ENCODE measurements around the gene SMPD4. TPM values are rescaled to one million over a fixed set of nuclear protein-coding genes. Genes with fewer than 3 reads are reported as not detected.
"Not testable (repeated sequence)": the region's sequence is repeated elsewhere in the genome, so short reads cannot be mapped to it uniquely, and the experiment has no call there.

Gene SMPD4
- total RNA-seq, 4 donors from 2014 or later: 27.7 to 50.0 (median 37.0) TPM

DNA sequence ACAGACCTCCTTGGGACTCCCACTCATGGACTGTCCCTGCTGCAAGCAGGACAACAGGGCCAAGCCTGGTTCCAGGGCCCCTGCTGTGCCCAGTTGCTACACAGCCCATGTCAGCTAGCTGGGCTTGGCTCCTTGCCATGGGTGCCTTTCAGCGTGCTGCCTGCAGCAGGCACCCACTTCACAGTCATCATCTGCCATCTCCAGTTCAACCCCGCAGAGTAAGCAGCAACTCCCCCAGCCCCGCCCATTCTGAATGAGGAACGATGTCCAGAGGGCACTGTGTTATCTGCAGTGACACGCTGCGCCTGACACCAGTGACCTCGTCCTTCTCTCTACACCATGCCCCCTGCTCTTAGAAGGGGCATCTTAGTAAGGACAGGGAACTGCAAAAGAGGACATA, 21.1 kb upstream of the SMPD4 start:
- ATAC-seq, H3K4me1 ChIP-seq, H3K9me3 ChIP-seq, H3K27me3 ChIP-seq, H3K36me3 ChIP-seq, H3K4me3 ChIP-seq, H3K27ac ChIP-seq: not testable (repeated sequence)
- no CpG with 5 or more reads among the region's 7 CpGs for WGBS, 2 donors (ENCODE audit: low coverage in 1 of 2)

GRCh38 chr2:130198343-130198742, 16.9 kb upstream of the SMPD4 start, which contains the start of gene TUBA3E:
Gene TUBA3E, minus strand, starts transcription at chr2:130198439. Its CDS starts 79 bp downstream, at chr2:130198360.
- ATAC-seq: no peak
- H3K4me1 ChIP-seq: no peaks in the 10 kb centered on the region
- TF ChIP-seq, protein P1, sequence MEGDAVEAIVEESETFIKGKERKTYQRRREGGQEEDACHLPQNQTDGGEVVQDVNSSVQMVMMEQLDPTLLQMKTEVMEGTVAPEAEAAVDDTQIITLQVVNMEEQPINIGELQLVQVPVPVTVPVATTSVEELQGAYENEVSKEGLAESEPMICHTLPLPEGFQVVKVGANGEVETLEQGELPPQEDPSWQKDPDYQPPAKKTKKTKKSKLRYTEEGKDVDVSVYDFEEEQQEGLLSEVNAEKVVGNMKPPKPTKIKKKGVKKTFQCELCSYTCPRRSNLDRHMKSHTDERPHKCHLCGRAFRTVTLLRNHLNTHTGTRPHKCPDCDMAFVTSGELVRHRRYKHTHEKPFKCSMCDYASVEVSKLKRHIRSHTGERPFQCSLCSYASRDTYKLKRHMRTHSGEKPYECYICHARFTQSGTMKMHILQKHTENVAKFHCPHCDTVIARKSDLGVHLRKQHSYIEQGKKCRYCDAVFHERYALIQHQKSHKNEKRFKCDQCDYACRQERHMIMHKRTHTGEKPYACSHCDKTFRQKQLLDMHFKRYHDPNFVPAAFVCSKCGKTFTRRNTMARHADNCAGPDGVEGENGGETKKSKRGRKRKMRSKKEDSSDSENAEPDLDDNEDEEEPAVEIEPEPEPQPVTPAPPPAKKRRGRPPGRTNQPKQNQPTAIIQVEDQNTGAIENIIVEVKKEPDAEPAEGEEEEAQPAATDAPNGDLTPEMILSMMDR (IDR thresholded peaks at IDR 0.05): no peak
- H3K27me3 ChIP-seq: no peaks in the 10 kb centered on the region
- H3K27ac ChIP-seq: no peak within 1 kb of the TSS
- no CpG with 5 or more reads among the region's 26 CpGs for WGBS, 2 donors (ENCODE audit: low coverage in 1 of 2)
- H3K36me3 ChIP-seq: no peaks in the 10 kb centered on the region
- no peak within 1 kb of the TSS for H3K4me3 ChIP-seq
- no peaks in the 10 kb centered on the region for H3K9me3 ChIP-seq

DNA sequence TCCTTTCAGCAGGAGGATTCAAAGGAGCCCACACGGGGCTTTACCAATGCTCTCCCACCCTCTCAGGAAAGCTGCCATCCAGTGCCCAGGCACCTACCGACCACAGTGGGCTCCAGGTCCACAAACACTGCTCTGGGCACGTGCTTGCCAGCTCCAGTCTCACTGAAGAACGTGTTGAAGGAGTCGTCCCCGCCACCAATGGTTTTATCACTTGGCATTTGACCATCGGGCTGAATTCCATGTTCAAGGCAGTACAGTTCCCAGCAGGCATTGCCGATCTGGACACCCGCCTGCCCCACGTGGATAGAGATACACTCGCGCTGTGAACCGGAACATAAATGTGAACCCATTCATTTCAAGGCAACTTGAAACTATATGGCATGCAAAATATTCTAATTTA, 14.7 kb upstream of the SMPD4 start:
- H3K4me3 ChIP-seq, H3K9me3 ChIP-seq, H3K27ac ChIP-seq, H3K27me3 ChIP-seq, ATAC-seq, H3K4me1 ChIP-seq: not testable (repeated sequence)
- peaks cover 0 to 11% of the 10 kb centered on the region in 2 donors for H3K36me3 ChIP-seq
- WGBS, 2 donors (ENCODE audit: low coverage in 1 of 2): 100% methylated on average over 1 of the region's 13 CpGs; no CpG with 5 or more reads in 1 of the 2 donors

GRCh38 chr2:130195089-130195635, 13.8 kb upstream of the SMPD4 start:
- H3K36me3 ChIP-seq: peaks cover 0 to 19% of the 10 kb centered on the region in 2 donors
- 80 to 82% methylated on average over 2 to 6 of the region's 9 CpGs for WGBS, 2 donors (ENCODE audit: low coverage in 1 of 2)
- H3K27me3 ChIP-seq, H3K27ac ChIP-seq, H3K4me3 ChIP-seq, H3K9me3 ChIP-seq, ATAC-seq, H3K4me1 ChIP-seq: not testable (repeated sequence)

- not testable (repeated sequence) for H3K9me3 ChIP-seq, ATAC-seq, H3K27ac ChIP-seq, H3K4me1 ChIP-seq, H3K27me3 ChIP-seq, H3K4me3 ChIP-seq
- H3K36me3 ChIP-seq: peaks cover 0 to 28% of the 10 kb centered on the region in 2 donors
- WGBS, 2 donors (ENCODE audit: low coverage in 1 of 2): no CpG with 5 or more reads among the region's 22 CpGs
Measured at GRCh38 chr2:130193824-130194223, 12.4 kb upstream of the SMPD4 start.

- not testable (repeated sequence) for H3K27ac ChIP-seq, ATAC-seq, H3K4me3 ChIP-seq, H3K9me3 ChIP-seq, H3K4me1 ChIP-seq, H3K27me3 ChIP-seq
- WGBS, 2 donors (ENCODE audit: low coverage in 1 of 2): 76 to 80% methylated on average over 1 to 3 of the region's 3 CpGs
- peaks cover 0 to 40% of the 10 kb centered on the region in 2 donors for H3K36me3 ChIP-seq
Measured at GRCh38 chr2:130192451-130192850, 11.0 kb upstream of the SMPD4 start.

- not testable (repeated sequence) for H3K27ac ChIP-seq, H3K9me3 ChIP-seq, H3K27me3 ChIP-seq, H3K4me1 ChIP-seq, H3K4me3 ChIP-seq, ATAC-seq
- H3K36me3 ChIP-seq: peaks cover 0 to 40% of the 10 kb centered on the region in 2 donors
- 77 to 88% methylated on average over 4 of the region's 6 CpGs for WGBS, 2 donors (ENCODE audit: low coverage in 1 of 2)
Measured at GRCh38 chr2:130191319-130191718, 9.9 kb upstream of the SMPD4 start.

DNA sequence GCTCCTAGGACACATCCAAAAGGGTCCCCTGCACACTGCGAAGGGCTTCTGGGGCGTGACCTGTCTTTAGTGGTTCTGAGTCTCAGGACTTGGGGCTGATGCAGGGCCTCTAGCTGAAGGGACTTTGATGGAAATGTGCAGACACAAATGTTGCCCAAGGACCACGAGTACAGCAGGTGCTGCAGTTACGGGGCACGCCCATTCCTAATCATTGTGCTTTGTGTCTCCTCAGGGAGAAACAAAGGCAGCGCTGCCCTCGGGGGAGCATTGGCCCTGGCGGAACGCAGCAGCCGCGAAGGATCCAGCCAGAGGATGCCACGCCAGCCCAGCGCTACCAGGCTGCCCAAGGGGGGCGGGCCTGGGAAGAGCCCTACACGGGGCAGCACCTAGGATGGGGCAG, 8.8 kb upstream of the SMPD4 start:
- Histone ChIP-seq H3K4me3 (no peak overlapping the region), H3K4me1 (no peaks in the 10 kb centered on the region), H3K27ac (no peak overlapping the region), H3K36me3 (peaks cover 0 to 40% of the 10 kb centered on the region in 2 donors), H3K27me3 (no peaks in the 10 kb centered on the region), H3K9me3 (no peaks in the 10 kb centered on the region)
- 93% methylated on average over 4 of the region's 15 CpGs; no CpG with 5 or more reads in 1 of the 2 donors for WGBS, 2 donors (ENCODE audit: low coverage in 1 of 2)
- ATAC-seq: no peak
- TF ChIP-seq, protein P1 (IDR thresholded peaks at IDR 0.05): no peak
- TF ChIP-seq EP300 (IDR thresholded peaks at IDR 0.05) (no peak), POLR2A (IDR thresholded peaks at IDR 0.05) (no peak), POLR2AphosphoS5 (IDR thresholded peaks at IDR 0.05) (no peak)

DNA sequence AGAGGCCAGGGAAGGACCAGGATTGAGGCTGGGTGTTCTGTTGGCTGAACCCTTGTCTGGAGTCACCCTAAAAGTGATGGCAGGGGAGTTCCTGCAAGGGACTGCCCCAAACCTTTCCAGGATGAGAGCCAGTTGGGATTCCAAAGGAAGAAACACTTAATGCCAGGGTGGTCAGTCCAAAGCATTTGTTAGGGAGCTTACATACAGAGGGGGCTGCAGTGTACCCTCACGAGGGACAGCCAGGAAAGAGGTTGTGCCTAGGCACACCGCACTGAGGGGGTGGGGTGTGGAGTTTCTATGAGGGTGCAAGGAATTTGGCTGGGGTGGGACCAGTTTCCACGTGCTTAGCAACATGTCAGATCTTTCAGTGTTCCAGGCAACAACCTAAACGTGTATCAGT, 7.6 kb upstream of the SMPD4 start:
- WGBS, 2 donors (ENCODE audit: low coverage in 1 of 2): 67% methylated on average over 1 of the region's 4 CpGs; no CpG with 5 or more reads in 1 of the 2 donors
- not testable (repeated sequence) for ATAC-seq, H3K27me3 ChIP-seq, H3K4me3 ChIP-seq, H3K9me3 ChIP-seq, H3K27ac ChIP-seq, H3K4me1 ChIP-seq
- H3K36me3 ChIP-seq: peaks cover 0 to 47% of the 10 kb centered on the region in 2 donors

DNA sequence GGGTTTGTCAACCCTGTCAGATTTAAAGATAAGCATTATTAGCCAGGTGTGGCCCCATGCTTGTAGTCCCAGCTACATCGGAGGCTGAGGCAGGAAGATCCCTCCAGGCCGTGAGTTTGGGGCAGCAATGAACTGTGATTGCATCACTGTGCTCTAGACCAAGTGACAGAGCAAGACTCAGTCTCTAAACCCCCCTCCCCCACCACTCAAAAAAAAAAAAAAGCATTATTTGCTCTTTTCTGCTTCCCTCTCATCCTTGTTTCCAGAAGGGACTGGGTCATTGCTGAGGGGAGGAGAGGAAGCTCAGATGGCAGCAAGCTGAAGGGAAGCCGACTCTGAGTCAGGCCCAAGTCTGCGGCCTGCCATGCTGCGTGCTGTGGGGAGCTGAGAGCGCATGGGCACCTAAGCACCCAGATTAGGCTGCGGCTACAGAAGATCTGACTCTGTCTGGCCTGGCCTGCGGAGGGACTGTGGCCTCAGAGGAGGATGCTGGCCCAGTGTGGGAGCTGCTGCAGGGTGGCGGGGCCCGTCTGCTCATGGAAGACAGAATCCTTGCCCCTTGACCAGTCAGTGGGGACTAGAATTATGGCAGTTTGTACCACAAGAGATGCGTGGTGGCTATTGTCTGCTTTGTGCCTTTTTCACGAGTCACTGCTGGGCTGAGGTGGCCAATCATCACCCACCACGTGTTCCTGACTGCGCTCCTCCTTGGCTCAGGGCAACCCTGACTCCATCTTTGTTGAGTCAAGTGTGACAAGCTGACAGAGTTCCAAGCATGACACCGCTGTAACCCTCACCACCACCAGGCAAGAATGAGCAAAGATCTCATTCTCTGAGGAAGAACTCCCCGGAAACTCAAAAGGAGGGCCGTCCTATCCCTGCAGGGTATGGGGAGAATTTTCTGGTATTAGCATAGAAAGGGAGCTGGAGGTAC, 6.7 kb upstream of the SMPD4 start:
- H3K27ac ChIP-seq, H3K4me3 ChIP-seq, H3K27me3 ChIP-seq, ATAC-seq, H3K9me3 ChIP-seq: not testable (repeated sequence)
- 93 to 96% methylated on average over 4 to 6 of the region's 17 CpGs for WGBS, 2 donors (ENCODE audit: low coverage in 1 of 2)
- Histone ChIP-seq H3K36me3 (peaks cover 0 to 47% of the 10 kb centered on the region in 2 donors), H3K4me1 (peaks cover 0 to 15% (median 7%) of the 10 kb centered on the region in 3 donors)

Data from gastroesophageal sphincter (tissue), 4 donors.